B cell (primary cell): ENCODE results near the gene RAP1GAP2. TPM values are rescaled to one million over a fixed set of nuclear protein-coding genes. Genes with fewer than 3 reads are reported as not detected.
A peak's percentile ranks its signal among the peaks of the same experiment; 100 is the strongest.

Source experiments
- ATAC-seq: fragments of 200-7000 bp; cut with Tn5 transposase; one replicate; pipeline ENCODE4 v1.10.0; 2021; ENCODE audit warnings: low read depth, mild to moderate bottlenecking, moderate number of reproducible peaks, moderate library complexity
- CTCF ChIA-PET: fragments of 350-600 bp; sonication (Branson Sonifier 250); formaldehyde crosslinking; loops from one replicate; lab custom pipeline; 2021; ENCODE audit warnings: antibody characterized with exemption, inconsistent platforms; lab: Charles Lee
- POLR2A ChIA-PET: fragments of 350-600 bp; sonication (Branson Sonifier 250); formaldehyde crosslinking; loops from one replicate; lab custom pipeline; 2021; ENCODE audit warnings: antibody characterized with exemption; lab: Charles Lee
- DNase-seq: peaks from one replicate; pipeline ENCODE4 v3.0.0; 2013
- H2AFZ ChIP-seq: 2 replicates; pipeline ENCODE4 v1.6.1; 2012; ENCODE audit warnings: mild to moderate bottlenecking, low read depth, low read length; ENCODE audit not compliant: insufficient read depth, poor library complexity, severe bottlenecking
- H3K27ac ChIP-seq, 2 donors: 1 replicate in 1 of 2; 2 replicates in 1 of 2; pipeline ENCODE4 v1.5.1; 2012 to 2013; ENCODE audit warnings: low read length in 2 of 2, mild to moderate bottlenecking in 2 of 2, moderate library complexity in 1 of 2
- H3K27me3 ChIP-seq, 4 experiments: fragments of 200-600 bp in 1 of 4; sonication (generic) in 1 of 4; replicated peaks in 1 of 4; 1 replicate in 2 of 4; 2 replicates in 2 of 4; pipeline versions ENCODE4 v1.6.1 to v1.7.0; 2013 to 2016; ENCODE audit warnings: low read length in 3 of 4, mild to moderate bottlenecking in 2 of 4, mixed read lengths in 1 of 4, moderate library complexity in 1 of 4; ENCODE audit not compliant: insufficient read depth in 4 of 4, control insufficient read depth in 3 of 4; ENCODE audit errors: control extremely low read depth in 1 of 4
- H3K36me3 ChIP-seq, 2 experiments: replicated peaks in 1 of 2; 1 replicate in 1 of 2; 2 replicates in 1 of 2; pipeline versions ENCODE4 v1.6.1 to v1.7.1; 2013; ENCODE audit warnings: low read length in 1 of 2; ENCODE audit not compliant: insufficient read depth in 2 of 2, control insufficient read depth in 1 of 2; ENCODE audit errors: control extremely low read depth in 1 of 2, extremely low read depth in 1 of 2
- H3K4me1 ChIP-seq, 2 donors: fragments of 200-600 bp in 1 of 2; sonication (generic) in 1 of 2; 1 replicate in 1 of 2; 2 replicates in 1 of 2; pipeline versions ENCODE4 v1.5.1 to v1.6.1; 2013 to 2017; ENCODE audit warnings: low read length in 2 of 2; ENCODE audit not compliant: control insufficient read depth in 2 of 2, insufficient read depth in 2 of 2
- H3K4me2 ChIP-seq: replicated peaks from 2 replicates; pipeline ENCODE3; 2012; ENCODE audit warnings: mild to moderate bottlenecking, low read depth, low read length; ENCODE audit not compliant: poor library complexity, severe bottlenecking
- H3K4me3 ChIP-seq, 5 experiments: fragments of 200-600 bp in 1 of 5; sonication (generic) in 1 of 5; 1 replicate in 3 of 5; 2 replicates in 2 of 5; pipeline versions ENCODE4 v1.5.1 to v1.7.0; 2011 to 2016; ENCODE audit warnings: low read length in 4 of 5, mild to moderate bottlenecking in 4 of 5, low read depth in 2 of 5, control low read depth in 1 of 5, moderate library complexity in 1 of 5; ENCODE audit not compliant: insufficient read depth in 1 of 5; ENCODE audit errors: control extremely low read depth in 1 of 5, extremely low read depth in 1 of 5
- H3K79me2 ChIP-seq: fragments of 200-600 bp; sonication (generic); one replicate; pipeline ENCODE4 v1.6.0; 2016; ENCODE audit warnings: low read length; ENCODE audit not compliant: control insufficient read depth, insufficient read depth
- H3K9ac ChIP-seq: fragments of 200-600 bp; sonication (generic); 2 replicates; pipeline ENCODE4 v1.6.1; 2017; ENCODE audit warnings: mild to moderate bottlenecking, low read length, moderate library complexity
- H3K9me3 ChIP-seq, 3 donors: one replicate each; pipeline versions ENCODE4 v1.6.1 to v1.7.1; 2013; ENCODE audit warnings: low read length in 2 of 3; ENCODE audit not compliant: control insufficient read depth in 2 of 3, insufficient read depth in 1 of 3; ENCODE audit errors: control extremely low read depth in 1 of 3
- H4K20me1 ChIP-seq: 2 replicates; pipeline ENCODE4 v1.6.0; 2012; ENCODE audit warnings: mild to moderate bottlenecking, low read length; ENCODE audit not compliant: insufficient read depth, control insufficient read depth, poor library complexity, severe bottlenecking
- H3K27ac Mint-ChIP-seq: one replicate; pipeline ENCODE4 v1.8.0; 2021; ENCODE audit warnings: mixed read lengths
- H3K27me3 Mint-ChIP-seq: one replicate; pipeline ENCODE4 v1.8.0; 2021; ENCODE audit warnings: mixed read lengths
- H3K4me1 Mint-ChIP-seq: one replicate; pipeline ENCODE4 v1.8.0; 2021; ENCODE audit warnings: mixed read lengths
- H3K4me3 Mint-ChIP-seq: one replicate; pipeline ENCODE4 v1.8.0; 2021; ENCODE audit warnings: mixed read lengths
- H3K9me3 Mint-ChIP-seq: one replicate; pipeline ENCODE4 v1.8.0; 2022; ENCODE audit warnings: mixed read lengths; ENCODE audit not compliant: insufficient read depth
- EZH2 ChIP-seq: IDR thresholded peaks from 2 replicates; pipeline ENCODE4 v1.6.1; 2012; ENCODE audit warnings: borderline replicate concordance, low read depth, mild to moderate bottlenecking, moderate library complexity, low read length; ENCODE audit not compliant: insufficient read depth, poor library complexity, severe bottlenecking
- WGBS: methylation state at CpG from one replicate; pipeline ENCODE4 v1.1.5; 2013; ENCODE audit warnings: missing lambda C conversion rate; ENCODE audit not compliant: insufficient coverage; 5-methylcytosine and 5-hydroxymethylcytosine counted together
- intact Hi-C: fragments of 100-400 bp; cut with micrococcal nuclease; formaldehyde crosslinking; loops from one replicate; pipeline ENCODE4 v1.10.0; 2022
- polyA plus RNA-seq: library from polyadenylated mRNA; depleted of rRNA; stranded (reverse); fragments of >200 nt; gene quantifications from 2 replicates; pipeline ENCODE4 v1.2.3, GENCODE V29; 2012
- total RNA-seq, 2 donors: library from RNA; stranded (reverse); fragments of 120-200 nt in 1 of 2; gene quantifications; 1 replicate in 1 of 2; 2 replicates in 1 of 2; pipeline versions ENCODE4 v1.2.3 to v1.2.4, GENCODE V29; 2013 to 2022
- TF ChIP-seq, protein P1 (sequence below): fragments of 200-600 bp; IDR thresholded peaks from one replicate; pipeline ENCODE4 v1.8.0; 2022; ENCODE audit warnings: antibody characterized with exemption, mild to moderate bottlenecking

The RAP1GAP2 gene
- total and polyA plus RNA-seq, 2 donors (not counting 1 experiment from before 2014, with no cell fraction given), result 14.9 to 16.4 TPM

DNA sequence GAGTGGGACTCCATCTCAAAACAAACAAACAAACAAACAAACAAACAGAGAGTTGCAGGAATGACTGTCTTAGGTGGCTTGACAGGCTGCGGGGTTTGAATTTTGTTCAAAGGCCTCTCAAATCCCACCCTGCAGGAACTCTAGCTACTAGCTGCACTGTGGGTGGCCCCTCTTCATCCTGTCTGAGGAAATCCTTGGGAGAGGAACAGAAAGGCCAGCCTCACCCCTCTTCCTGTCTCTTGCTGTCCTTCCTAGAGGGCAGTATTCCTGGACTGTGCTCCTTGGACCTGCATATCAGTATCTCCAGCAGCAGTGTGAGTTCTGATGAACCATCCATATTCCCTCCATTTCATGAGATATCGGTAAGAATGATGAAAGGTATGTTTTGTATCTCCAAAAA is 44.7 kb upstream of the RAP1GAP2 start:
- no peak for DNase-seq
- H4K20me1 ChIP-seq, result no peaks in the 10 kb centered on the region
- no peak overlapping the region for H3K9ac ChIP-seq
- intact Hi-C loops, result no loop called here
- H3K9me3 Mint-ChIP-seq, result no peaks in the 10 kb centered on the region
- H3K4me1 Mint-ChIP-seq, result peaks cover 4% of the 10 kb centered on the region
- H3K4me1 ChIP-seq, result peaks cover 7 to 12% of the 10 kb centered on the region in 2 donors
- H3K79me2 ChIP-seq, result no peaks in the 10 kb centered on the region
- no peak overlapping the region for H3K27ac ChIP-seq
- H3K9me3 ChIP-seq, result peaks cover 0 to 12% (median 0%) of the 10 kb centered on the region in 3 donors
- H3K4me3 Mint-ChIP-seq, result no peak overlapping the region
- peaks cover 40% of the 10 kb centered on the region for H3K27me3 Mint-ChIP-seq
- no peak overlapping the region for H3K4me3 ChIP-seq
- no peak overlapping the region for H3K4me2 ChIP-seq
- TF ChIP-seq, protein P1, sequence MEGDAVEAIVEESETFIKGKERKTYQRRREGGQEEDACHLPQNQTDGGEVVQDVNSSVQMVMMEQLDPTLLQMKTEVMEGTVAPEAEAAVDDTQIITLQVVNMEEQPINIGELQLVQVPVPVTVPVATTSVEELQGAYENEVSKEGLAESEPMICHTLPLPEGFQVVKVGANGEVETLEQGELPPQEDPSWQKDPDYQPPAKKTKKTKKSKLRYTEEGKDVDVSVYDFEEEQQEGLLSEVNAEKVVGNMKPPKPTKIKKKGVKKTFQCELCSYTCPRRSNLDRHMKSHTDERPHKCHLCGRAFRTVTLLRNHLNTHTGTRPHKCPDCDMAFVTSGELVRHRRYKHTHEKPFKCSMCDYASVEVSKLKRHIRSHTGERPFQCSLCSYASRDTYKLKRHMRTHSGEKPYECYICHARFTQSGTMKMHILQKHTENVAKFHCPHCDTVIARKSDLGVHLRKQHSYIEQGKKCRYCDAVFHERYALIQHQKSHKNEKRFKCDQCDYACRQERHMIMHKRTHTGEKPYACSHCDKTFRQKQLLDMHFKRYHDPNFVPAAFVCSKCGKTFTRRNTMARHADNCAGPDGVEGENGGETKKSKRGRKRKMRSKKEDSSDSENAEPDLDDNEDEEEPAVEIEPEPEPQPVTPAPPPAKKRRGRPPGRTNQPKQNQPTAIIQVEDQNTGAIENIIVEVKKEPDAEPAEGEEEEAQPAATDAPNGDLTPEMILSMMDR, result no peak
- TF ChIP-seq EZH2, result no peak
- no peak overlapping the region for H2AFZ ChIP-seq
- CTCF ChIA-PET, result interaction anchor here (1.1 kb wide), 1 partner anchor 36 kb away, joined by 3 read pairs; no protein-coding TSS in a partner anchor
- 100% methylated on average over 1 of the region's 2 CpGs for WGBS
- H3K36me3 ChIP-seq, result no peaks in the 10 kb centered on the region
- POLR2A ChIA-PET, result no interaction called here
- H3K27me3 ChIP-seq, result peaks cover 0 to 45% (median 22%) of the 10 kb centered on the region in 4 experiments
- no peak overlapping the region for H3K27ac Mint-ChIP-seq
- ATAC-seq, result no peak

DNA sequence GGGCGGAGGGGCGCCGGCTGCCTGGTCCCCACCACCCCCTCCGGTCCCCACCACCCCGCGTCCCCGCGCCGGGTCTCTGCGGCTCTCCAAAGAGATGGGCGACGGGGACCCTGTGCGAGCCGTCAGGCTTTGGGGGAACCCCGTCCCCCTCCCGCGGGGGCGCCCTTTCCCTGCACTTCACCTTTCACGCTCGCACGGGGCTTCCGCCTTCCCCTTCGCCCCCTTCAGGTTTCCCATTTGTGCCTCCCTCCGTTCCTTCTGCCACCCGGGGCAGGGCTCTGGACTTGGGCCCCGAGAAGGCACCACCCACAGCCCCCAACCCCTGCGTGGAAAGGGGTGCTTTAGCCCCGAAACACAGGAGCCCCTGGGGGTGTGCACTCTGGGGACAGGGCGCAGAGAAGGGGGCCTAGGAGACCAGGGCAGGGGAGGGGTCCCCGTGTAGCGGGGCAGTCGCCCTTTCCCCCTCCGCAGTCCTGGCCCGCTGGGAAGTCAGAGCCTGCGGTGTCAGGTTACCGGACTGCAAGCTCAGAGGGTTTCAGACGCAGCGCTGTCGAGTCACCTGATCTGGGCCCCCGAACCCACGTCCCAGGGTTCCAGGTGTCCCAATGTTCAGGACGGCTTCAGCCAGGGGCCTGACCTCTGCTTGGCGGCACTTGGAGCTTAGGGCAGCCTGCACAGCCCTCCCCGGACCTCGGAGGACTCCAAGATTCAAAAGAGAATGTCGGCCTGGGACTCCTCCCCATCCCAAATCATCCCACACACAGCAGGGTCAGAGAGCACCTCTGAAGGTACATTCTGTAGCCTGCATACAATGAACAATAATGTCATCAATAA is 40.1 kb upstream of the RAP1GAP2 start:
- DNase-seq (no peak), ATAC-seq (no peak)
- no peak overlapping the region for H3K9ac ChIP-seq
- CTCF ChIA-PET, result interaction anchor here (0.6 kb wide), 1 partner anchor 374 kb away, joined by 3 read pairs; no protein-coding TSS in a partner anchor
- no peak overlapping the region for H3K27ac Mint-ChIP-seq
- H3K36me3 ChIP-seq, result no peaks in the 10 kb centered on the region
- H3K27me3 ChIP-seq, result peaks cover 0 to 43% (median 12%) of the 10 kb centered on the region in 4 experiments
- H3K4me1 Mint-ChIP-seq, result peaks cover 2% of the 10 kb centered on the region
- POLR2A ChIA-PET, result no interaction called here
- H3K9me3 Mint-ChIP-seq, result no peaks in the 10 kb centered on the region
- peaks cover 36% of the 10 kb centered on the region for H3K27me3 Mint-ChIP-seq
- no peaks in the 10 kb centered on the region for H4K20me1 ChIP-seq
- no peak overlapping the region for H2AFZ ChIP-seq
- no peak overlapping the region for H3K27ac ChIP-seq
- WGBS, result 4% methylated on average over 46 of the region's 46 CpGs
- H3K4me1 ChIP-seq, result peaks cover 8% of the 10 kb centered on the region in 2 donors
- H3K79me2 ChIP-seq, result no peaks in the 10 kb centered on the region
- no peak overlapping the region for H3K4me3 ChIP-seq
- intact Hi-C loops, result no loop called here
- no peak for TF ChIP-seq EZH2
- TF ChIP-seq, protein P1, result no peak
- H3K4me2 ChIP-seq, result peak overlapping the region; percentile 49
- peaks cover 0 to 5% (median 0%) of the 10 kb centered on the region in 3 donors for H3K9me3 ChIP-seq
- H3K4me3 Mint-ChIP-seq, result peak overlapping the region; percentile 59
